Thoracic aorta (tissue), 2 donors: ENCODE results near the gene DAAM1. TPM values are rescaled to one million over a fixed set of nuclear protein-coding genes. Genes with fewer than 3 reads are reported as not detected.
A peak's percentile ranks its signal among the peaks of the same experiment; 100 is the strongest.

Experiments
- ATAC-seq: fragments of 150-250 bp; one replicate; pipeline ENCODE4 v1.8.0; 2017; ENCODE audit warnings: low read depth; ENCODE audit not compliant: insufficient number of reproducible peaks, low FRiP score
- DNase-seq: peaks from one replicate; pipeline ENCODE4 v3.0.0-alpha.2; 2020; ENCODE audit warnings: low spot score
- H3K27ac ChIP-seq, 2 donors: fragments of 200-600 bp; sonication (generic); 1 replicate in 1 of 2; 2 replicates in 1 of 2; pipeline ENCODE4 v1.5.1; 2016; ENCODE audit warnings: mild to moderate bottlenecking in 2 of 2, moderate library complexity in 2 of 2
- H3K27me3 ChIP-seq: fragments of 200-600 bp; sonication (generic); replicated peaks from 2 replicates; pipeline ENCODE4 v1.6.0; 2016; ENCODE audit warnings: mild to moderate bottlenecking; ENCODE audit not compliant: insufficient read depth
- H3K36me3 ChIP-seq: fragments of 200-600 bp; sonication (generic); one replicate; pipeline ENCODE4 v1.5.1; 2016
- H3K4me1 ChIP-seq, 2 donors: fragments of 200-600 bp; sonication (generic); 1 replicate in 1 of 2; 2 replicates in 1 of 2; pipeline versions ENCODE4 v1.5.1 to v1.6.0; 2016; ENCODE audit warnings: low read depth in 2 of 2, mild to moderate bottlenecking in 1 of 2; ENCODE audit not compliant: control insufficient read depth in 1 of 2
- H3K4me3 ChIP-seq: fragments of 200-600 bp; sonication (generic); 2 replicates; pipeline ENCODE4 v1.5.1; 2016; ENCODE audit warnings: mild to moderate bottlenecking
- H3K9me3 ChIP-seq: fragments of 200-600 bp; sonication (generic); 2 replicates; pipeline ENCODE4 v1.5.1; 2016
- total RNA-seq, 2 donors: library from RNA; depleted of rRNA; stranded (reverse); fragments of >200 nt; gene quantifications; one replicate each; pipeline versions ENCODE4 v1.1.0 to v1.2.3, GENCODE V29; 2016
- TF ChIP-seq, protein P1 (sequence below): fragments of 200-600 bp; sonication (generic); IDR thresholded peaks from one replicate; pipeline ENCODE4 v1.5.1; 2019; ENCODE audit warnings: antibody characterized with exemption

DAAM1 gene
- total RNA-seq, 2 donors from 2014 or later: 35.9 to 56.6 TPM

DNA sequence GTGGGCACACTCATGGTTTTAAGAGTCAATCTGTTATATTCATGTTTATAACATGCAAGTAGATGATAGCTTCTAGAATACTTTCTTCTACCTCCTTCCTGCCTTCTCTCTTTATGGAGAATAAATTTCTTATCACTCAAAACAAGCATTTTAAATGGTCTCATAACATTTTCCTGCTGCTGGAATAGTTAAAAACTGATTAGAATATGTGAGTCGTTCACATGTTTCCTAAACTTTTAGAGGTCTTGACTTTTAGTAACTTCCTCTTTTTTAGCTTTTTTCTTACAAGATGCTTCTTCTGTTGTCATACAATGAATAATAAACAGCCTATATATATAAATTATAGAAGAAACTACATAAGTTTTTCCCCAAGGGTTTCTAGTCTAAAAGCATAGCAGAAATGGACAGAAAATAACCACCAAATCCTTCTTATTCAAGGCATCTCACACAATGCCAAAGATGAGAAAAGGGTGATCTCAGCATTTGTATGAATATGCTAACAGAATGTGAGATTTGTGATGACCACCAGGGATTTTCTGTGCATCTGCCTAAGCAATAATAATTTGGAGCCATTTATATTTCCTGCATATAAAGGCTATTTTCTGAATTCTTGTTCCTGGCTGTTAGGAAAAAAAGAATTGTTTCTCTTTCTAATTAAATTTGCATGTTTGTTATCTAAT lies 127.8 kb downstream of the DAAM1 start:
- Histone ChIP-seq H3K36me3 (no peaks in the 10 kb centered on the region), H3K27me3 (no peaks in the 10 kb centered on the region), H3K4me3 (no peak overlapping the region), H3K27ac (no peak overlapping the region), H3K4me1 (peaks cover 42 to 84% of the 10 kb centered on the region in 2 donors), H3K9me3 (no peaks in the 10 kb centered on the region)
- DNase-seq (no peak), ATAC-seq (no peak)
- TF ChIP-seq, protein P1, sequence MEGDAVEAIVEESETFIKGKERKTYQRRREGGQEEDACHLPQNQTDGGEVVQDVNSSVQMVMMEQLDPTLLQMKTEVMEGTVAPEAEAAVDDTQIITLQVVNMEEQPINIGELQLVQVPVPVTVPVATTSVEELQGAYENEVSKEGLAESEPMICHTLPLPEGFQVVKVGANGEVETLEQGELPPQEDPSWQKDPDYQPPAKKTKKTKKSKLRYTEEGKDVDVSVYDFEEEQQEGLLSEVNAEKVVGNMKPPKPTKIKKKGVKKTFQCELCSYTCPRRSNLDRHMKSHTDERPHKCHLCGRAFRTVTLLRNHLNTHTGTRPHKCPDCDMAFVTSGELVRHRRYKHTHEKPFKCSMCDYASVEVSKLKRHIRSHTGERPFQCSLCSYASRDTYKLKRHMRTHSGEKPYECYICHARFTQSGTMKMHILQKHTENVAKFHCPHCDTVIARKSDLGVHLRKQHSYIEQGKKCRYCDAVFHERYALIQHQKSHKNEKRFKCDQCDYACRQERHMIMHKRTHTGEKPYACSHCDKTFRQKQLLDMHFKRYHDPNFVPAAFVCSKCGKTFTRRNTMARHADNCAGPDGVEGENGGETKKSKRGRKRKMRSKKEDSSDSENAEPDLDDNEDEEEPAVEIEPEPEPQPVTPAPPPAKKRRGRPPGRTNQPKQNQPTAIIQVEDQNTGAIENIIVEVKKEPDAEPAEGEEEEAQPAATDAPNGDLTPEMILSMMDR: no peak

DNA sequence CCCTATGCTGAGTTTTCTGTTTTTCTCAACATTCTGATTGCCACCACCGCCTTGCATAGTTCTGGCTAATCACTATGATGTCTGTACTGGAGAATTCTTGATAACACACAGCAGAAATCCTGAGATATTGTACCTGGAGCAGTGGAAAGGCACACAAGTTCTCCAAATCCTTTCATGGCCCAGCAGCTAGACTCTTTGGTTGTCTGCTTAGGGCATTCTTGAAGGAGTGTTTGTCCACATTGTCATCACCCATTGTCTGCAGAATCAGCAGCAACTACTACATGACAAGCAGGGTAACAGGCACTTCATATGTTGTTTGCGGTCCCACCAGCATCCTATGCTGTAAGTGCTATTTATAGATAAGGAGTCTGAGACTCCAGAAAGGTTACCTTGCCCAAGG lies 128.9 kb downstream of the DAAM1 start:
- ATAC-seq: no peak
- Histone ChIP-seq H3K4me3 (no peak overlapping the region), H3K27me3 (no peaks in the 10 kb centered on the region), H3K9me3 (no peaks in the 10 kb centered on the region), H3K4me1 (peaks cover 50 to 92% of the 10 kb centered on the region in 2 donors), H3K36me3 (no peaks in the 10 kb centered on the region), H3K27ac (peak overlapping the region; percentile 14 to 80)
- no peak for DNase-seq
- TF ChIP-seq, protein P1: no peak

DNA sequence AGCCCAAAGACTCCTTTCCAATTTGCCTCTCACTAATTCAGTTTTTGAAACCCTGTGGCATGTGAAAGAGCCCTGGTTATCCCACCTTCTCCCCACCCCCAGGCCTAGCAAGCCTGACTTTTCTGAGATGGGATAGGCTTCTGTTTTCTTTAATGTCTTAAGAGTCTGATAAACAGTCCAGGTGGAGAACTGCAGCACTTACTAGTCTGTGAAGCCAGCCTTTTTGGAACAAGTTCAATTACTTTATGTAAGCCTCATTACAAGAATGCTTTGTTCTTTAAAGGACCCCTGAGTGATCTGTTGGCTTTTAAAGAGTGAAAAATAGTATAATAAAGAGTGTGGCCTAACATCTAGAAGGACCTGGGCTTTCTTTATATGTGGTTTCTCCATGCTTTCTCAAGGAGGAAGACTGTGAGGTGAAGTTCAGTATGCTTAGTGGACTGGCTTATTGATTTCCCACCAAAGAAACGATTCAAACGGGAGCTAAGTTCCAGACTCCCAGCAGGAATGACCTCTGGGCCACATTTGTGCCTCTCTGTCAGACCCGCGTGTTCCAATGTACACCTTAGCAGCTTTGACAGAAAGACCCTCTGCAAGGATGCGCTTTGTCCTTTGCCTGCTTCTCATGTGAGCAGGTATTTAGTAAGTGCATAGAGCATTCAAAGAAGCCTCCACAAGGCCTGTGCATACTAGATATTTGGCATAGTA lies 129.5 kb downstream of the DAAM1 start:
- no peak for DNase-seq
- TF ChIP-seq, protein P1: no peak
- Histone ChIP-seq H3K9me3 (no peaks in the 10 kb centered on the region), H3K27ac (peak overlapping the region; percentile 14 to 80), H3K27me3 (no peaks in the 10 kb centered on the region), H3K36me3 (no peaks in the 10 kb centered on the region), H3K4me1 (peaks cover 46 to 92% of the 10 kb centered on the region in 2 donors), H3K4me3 (no peak overlapping the region)
- no peak for ATAC-seq

DNA sequence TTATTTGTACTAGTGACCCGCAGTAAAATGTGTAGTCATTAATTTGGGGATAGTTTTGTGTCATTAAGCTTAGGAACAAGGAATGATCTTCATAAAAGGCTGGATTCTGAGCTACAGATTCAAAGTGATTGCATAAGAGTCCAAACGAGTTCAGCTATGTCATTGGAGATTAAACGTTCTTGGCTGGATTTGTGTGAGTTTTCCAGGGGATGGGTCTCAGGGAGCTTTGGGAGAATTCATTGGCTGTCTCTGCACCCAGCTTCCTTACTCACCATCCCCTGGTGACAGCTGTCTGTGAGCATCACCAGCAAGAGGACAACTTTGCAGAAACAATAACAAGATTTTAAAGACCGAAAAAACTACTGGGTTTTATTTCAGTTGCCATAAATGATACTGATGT lies 130.4 kb downstream of the DAAM1 start:
- no peaks in the 10 kb centered on the region for H3K27me3 ChIP-seq
- ATAC-seq (no peak), DNase-seq (no peak)
- H3K27ac ChIP-seq: peak overlapping the region; percentile 29 to 80
- TF ChIP-seq, protein P1: no peak
- no peaks in the 10 kb centered on the region for H3K36me3 ChIP-seq
- peaks cover 40 to 85% of the 10 kb centered on the region in 2 donors for H3K4me1 ChIP-seq
- no peaks in the 10 kb centered on the region for H3K9me3 ChIP-seq
- no peak overlapping the region for H3K4me3 ChIP-seq

DNA sequence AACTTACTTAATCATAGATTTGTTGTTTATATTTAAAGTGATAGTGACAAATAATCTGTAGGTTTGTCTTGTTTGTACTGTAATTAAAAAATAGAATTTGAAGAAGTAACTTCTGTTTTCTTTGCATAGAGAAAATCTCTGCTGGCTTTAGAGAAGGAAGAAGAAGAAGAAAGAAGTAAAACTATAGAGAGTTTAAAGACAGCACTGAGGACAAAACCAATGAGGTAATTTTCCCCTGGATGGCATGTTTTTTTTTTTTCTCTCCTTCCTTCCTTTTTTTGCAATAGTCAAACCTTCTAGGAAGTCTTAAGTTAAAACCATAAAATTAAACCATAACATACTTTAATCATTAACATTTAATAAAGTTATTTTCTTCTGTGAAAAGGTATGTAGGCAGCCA lies 131.9 kb downstream of the DAAM1 start:
- H3K9me3 ChIP-seq: no peaks in the 10 kb centered on the region
- ATAC-seq: no peak
- H3K27me3 ChIP-seq: no peaks in the 10 kb centered on the region
- no peak overlapping the region for H3K4me3 ChIP-seq
- H3K27ac ChIP-seq: peak overlapping the region; percentile 62 to 80
- no peaks in the 10 kb centered on the region for H3K36me3 ChIP-seq
- TF ChIP-seq, protein P1: no peak
- DNase-seq: no peak
- peaks cover 40 to 76% of the 10 kb centered on the region in 2 donors for H3K4me1 ChIP-seq
